Esophagus squamous epithelium (tissue), 5 donors: ENCODE results near the gene RAB37. TPM values are rescaled to one million over a fixed set of nuclear protein-coding genes. Genes with fewer than 3 reads are reported as not detected.
A peak's percentile ranks its signal among the peaks of the same experiment; 100 is the strongest.

ENCODE experiments used
- DNase-seq: peaks from one replicate; lab custom pipeline; 2025; lab: John Stamatoyannopoulos, UW
- H3K27ac ChIP-seq, 4 donors: fragments of 200-600 bp; sonication (generic); one replicate each; pipeline ENCODE4 v1.5.1; 2016 to 2019; ENCODE audit warnings: mild to moderate bottlenecking in 1 of 4
- H3K27me3 ChIP-seq, 4 donors: fragments of 200-600 bp; sonication (generic); 1 replicate in 3 of 4; 2 replicates in 1 of 4; pipeline versions ENCODE4 v1.5.1 to v1.6.0; 2017 to 2021; ENCODE audit warnings: antibody characterized with exemption in 1 of 4
- H3K36me3 ChIP-seq, 3 donors: fragments of 200-600 bp; sonication (generic); one replicate each; pipeline ENCODE4 v1.5.1; 2016 to 2019
- H3K4me1 ChIP-seq, 3 donors: fragments of 200-600 bp; sonication (generic); one replicate each; pipeline ENCODE4 v1.5.1; 2017 to 2019
- H3K4me3 ChIP-seq, 4 donors: fragments of 200-600 bp; sonication (generic); 1 replicate in 3 of 4; 2 replicates in 1 of 4; pipeline ENCODE4 v1.5.1; 2016 to 2019; ENCODE audit warnings: mild to moderate bottlenecking in 2 of 4, moderate library complexity in 1 of 4
- H3K9me3 ChIP-seq, 3 donors: fragments of 200-600 bp; sonication (generic); one replicate each; pipeline ENCODE4 v1.5.1; 2016 to 2019
- POLR2A ChIP-seq, 4 donors: fragments of 450-650 bp; IDR thresholded peaks; one replicate each; pipeline ENCODE4 v1.6.1; 2017; ENCODE audit warnings: antibody characterized with exemption in 4 of 4, mild to moderate bottlenecking in 4 of 4, moderate library complexity in 3 of 4
- WGBS, 2 donors: methylation state at CpG; one replicate each; pipeline ENCODE4 v1.1.5; 2018; 5-methylcytosine and 5-hydroxymethylcytosine counted together
- intact Hi-C: fragments of 100-400 bp; cut with DNase I; formaldehyde crosslinking; loops from one replicate; pipeline ENCODE4 v1.15.0; 2022
- total RNA-seq, 4 donors: library from RNA; depleted of rRNA; stranded (reverse); fragments of >200 nt; gene quantifications; one replicate each; pipeline ENCODE4 v1.1.0, GENCODE V29; 2016
- TF ChIP-seq, protein P1 (sequence below), 6 experiments: fragments of 450-650 bp in 4 of 6; fragments of 200-600 bp in 2 of 6; sonication (generic) in 2 of 6; IDR thresholded peaks; one replicate each; pipeline ENCODE4 v1.5.1; 2016 to 2019; ENCODE audit warnings: antibody characterized with exemption in 6 of 6, mild to moderate bottlenecking in 4 of 6, moderate library complexity in 4 of 6
- donor health status: DM: yes; HTN: yes; CAD: no.

Gene RAB37
- total RNA-seq, 4 donors from 2014 or later: 0.44 to 3.2 (median 1.6) TPM; not detected in 1

DNA sequence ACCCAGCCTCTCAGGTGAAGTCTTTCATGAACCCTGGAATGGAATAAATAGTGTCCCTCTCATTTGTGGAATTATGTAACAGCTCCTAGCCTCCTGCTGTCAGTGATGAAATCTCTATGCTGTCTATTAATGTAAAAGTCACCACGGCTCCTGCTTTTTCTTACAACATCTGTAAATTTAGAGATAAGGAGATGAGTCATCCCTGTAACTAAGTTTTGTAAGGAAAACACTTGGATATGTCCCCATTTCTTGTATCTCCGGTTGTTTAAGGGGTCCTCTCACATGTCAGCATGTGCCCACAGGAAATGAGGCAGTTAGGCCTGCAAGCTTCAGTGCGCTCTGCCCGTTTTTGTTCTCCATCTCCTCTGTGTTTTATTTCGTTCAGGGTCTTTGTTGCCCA lies 41.9 kb downstream of the RAB37 start:
- no peak for DNase-seq
- Histone ChIP-seq H3K4me1 (peaks cover 15 to 59% (median 28%) of the 10 kb centered on the region in 3 donors), H3K9me3 (no peaks in the 10 kb centered on the region), H3K27ac (peak overlapping the region in 3 of 4 donors; percentile 10 to 73 (median 31)), H3K4me3 (no peak overlapping the region), H3K36me3 (peaks cover 0 to 37% (median 4%) of the 10 kb centered on the region in 3 donors), H3K27me3 (no peaks in the 10 kb centered on the region)
- TF ChIP-seq, protein P1, sequence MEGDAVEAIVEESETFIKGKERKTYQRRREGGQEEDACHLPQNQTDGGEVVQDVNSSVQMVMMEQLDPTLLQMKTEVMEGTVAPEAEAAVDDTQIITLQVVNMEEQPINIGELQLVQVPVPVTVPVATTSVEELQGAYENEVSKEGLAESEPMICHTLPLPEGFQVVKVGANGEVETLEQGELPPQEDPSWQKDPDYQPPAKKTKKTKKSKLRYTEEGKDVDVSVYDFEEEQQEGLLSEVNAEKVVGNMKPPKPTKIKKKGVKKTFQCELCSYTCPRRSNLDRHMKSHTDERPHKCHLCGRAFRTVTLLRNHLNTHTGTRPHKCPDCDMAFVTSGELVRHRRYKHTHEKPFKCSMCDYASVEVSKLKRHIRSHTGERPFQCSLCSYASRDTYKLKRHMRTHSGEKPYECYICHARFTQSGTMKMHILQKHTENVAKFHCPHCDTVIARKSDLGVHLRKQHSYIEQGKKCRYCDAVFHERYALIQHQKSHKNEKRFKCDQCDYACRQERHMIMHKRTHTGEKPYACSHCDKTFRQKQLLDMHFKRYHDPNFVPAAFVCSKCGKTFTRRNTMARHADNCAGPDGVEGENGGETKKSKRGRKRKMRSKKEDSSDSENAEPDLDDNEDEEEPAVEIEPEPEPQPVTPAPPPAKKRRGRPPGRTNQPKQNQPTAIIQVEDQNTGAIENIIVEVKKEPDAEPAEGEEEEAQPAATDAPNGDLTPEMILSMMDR (IDR thresholded peaks at IDR 0.05): no peak
- TF ChIP-seq POLR2A (IDR thresholded peaks at IDR 0.05): no peak
- intact Hi-C loops: no loop called here
- WGBS, 2 donors: 61 to 65% methylated on average over 5 of the region's 5 CpGs

DNA sequence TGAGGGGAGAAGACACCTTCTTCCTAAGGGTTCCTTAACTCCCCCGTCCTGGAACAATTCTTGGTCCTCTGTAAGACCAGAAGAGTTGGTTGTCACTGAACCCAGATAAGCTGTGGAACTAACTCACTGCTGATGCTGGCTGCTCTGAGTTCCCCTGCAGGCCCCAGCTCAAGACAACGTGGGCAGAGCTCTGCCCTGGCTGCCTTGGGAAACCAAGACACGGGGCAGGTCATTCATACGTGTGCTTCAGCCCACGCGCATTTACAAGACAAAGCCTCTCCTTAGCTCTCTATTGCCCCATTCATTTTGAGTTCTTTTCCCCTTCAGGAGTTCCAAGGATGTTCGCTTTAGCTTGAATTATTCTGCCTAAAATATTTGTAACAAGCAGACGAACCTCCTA lies 42.4 kb downstream of the RAB37 start:
- H3K9me3 ChIP-seq: no peaks in the 10 kb centered on the region
- no peak for DNase-seq
- intact Hi-C loops: no loop called here
- H3K4me3 ChIP-seq: no peak overlapping the region
- H3K36me3 ChIP-seq: peaks cover 0 to 35% (median 4%) of the 10 kb centered on the region in 3 donors
- H3K4me1 ChIP-seq: peaks cover 15 to 53% (median 28%) of the 10 kb centered on the region in 3 donors
- TF ChIP-seq, protein P1 (IDR thresholded peaks at IDR 0.05): no peak
- H3K27ac ChIP-seq: peak overlapping the region in 3 of 4 donors; percentile 10 to 73 (median 31)
- WGBS, 2 donors: 63 to 82% methylated on average over 8 of the region's 8 CpGs
- no peaks in the 10 kb centered on the region for H3K27me3 ChIP-seq

DNA sequence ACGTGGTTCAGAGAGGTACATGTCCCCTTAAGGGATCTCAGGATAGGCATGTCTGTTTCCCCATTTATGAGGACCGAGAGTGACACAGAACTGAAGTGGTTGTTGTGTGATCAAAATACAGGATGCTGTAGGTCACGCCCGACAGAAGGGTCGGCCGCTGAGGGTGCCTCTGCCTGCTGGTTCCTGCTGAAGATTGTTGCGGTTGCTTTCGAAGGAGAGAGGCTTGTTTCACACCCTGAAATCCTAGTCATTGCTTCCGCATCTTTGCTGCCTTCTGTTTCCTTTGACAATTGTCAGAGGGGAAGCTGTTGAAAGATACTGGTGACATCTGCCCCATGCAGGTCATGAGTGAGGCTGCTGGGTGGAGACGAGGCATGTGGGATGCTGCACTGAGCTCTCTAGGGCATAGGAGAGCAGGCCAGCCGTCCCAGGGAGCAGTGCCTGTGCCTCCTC lies 42.9 kb downstream of the RAB37 start:
- TF ChIP-seq, protein P1 (IDR thresholded peaks at IDR 0.05): no peak
- TF ChIP-seq POLR2A (IDR thresholded peaks at IDR 0.05): no peak
- Histone ChIP-seq H3K27ac (peak overlapping the region in 2 of 4 donors; percentile 31 to 73), H3K9me3 (no peaks in the 10 kb centered on the region), H3K36me3 (peaks cover 0 to 37% (median 4%) of the 10 kb centered on the region in 3 donors), H3K27me3 (no peaks in the 10 kb centered on the region), H3K4me3 (no peak overlapping the region), H3K4me1 (peaks cover 15 to 49% (median 24%) of the 10 kb centered on the region in 3 donors)
- DNase-seq: no peak
- WGBS, 2 donors: 51 to 73% methylated on average over 10 to 11 of the region's 11 CpGs
- intact Hi-C loops: no loop called here

DNA sequence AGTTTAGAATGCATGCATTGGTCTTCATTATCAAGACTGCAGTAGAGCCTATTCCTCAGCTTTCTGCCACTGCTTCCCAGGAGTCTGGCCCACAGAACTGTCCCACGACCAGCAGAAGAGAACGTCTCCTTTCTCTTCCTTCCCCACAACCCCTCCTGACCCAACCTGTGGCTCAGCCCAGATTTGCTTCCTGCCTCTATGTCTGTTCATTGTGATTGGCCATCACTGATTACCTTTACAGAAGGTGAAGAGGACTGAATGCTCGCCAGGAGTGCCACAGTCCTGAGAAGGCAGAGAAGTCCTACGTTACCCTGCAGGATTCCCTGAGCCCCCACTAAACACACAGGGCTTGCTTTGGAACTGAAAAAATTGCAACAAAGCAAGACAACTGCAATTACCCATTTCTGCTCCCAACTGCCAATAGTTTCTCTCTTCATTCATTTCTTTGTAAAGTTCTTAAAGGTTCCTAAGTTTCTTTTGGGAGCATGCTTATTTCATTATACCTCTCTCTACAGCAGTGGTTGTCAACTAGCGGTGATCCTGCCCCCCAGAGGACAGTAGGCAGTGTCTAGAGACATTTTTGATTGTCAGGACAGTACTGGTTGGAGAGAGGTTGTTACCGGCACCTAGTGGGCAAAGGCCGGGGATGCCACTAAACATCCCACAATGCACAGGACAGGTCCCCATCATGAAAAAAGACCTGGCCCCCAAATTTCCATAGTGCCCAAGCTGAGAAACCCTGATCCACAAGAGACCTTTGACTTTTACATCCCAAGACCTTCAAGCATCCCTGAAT lies 43.6 kb downstream of the RAB37 start:
- 57 to 73% methylated on average over 7 of the region's 7 CpGs for WGBS, 2 donors
- H3K27me3 ChIP-seq: no peaks in the 10 kb centered on the region
- peak overlapping the region in 2 of 4 donors; percentile 31 to 73 for H3K27ac ChIP-seq
- DNase-seq: no peak
- H3K36me3 ChIP-seq: peaks cover 0 to 44% (median 4%) of the 10 kb centered on the region in 3 donors
- TF ChIP-seq, protein P1 (IDR thresholded peaks at IDR 0.05): peak in 4 of 6 experiments; percentile 8 to 44 (median 16)
- TF ChIP-seq POLR2A (IDR thresholded peaks at IDR 0.05): no peak
- H3K9me3 ChIP-seq: no peaks in the 10 kb centered on the region
- intact Hi-C loops: no loop called here
- no peak overlapping the region for H3K4me3 ChIP-seq
- peaks cover 10 to 42% (median 17%) of the 10 kb centered on the region in 3 donors for H3K4me1 ChIP-seq

DNA sequence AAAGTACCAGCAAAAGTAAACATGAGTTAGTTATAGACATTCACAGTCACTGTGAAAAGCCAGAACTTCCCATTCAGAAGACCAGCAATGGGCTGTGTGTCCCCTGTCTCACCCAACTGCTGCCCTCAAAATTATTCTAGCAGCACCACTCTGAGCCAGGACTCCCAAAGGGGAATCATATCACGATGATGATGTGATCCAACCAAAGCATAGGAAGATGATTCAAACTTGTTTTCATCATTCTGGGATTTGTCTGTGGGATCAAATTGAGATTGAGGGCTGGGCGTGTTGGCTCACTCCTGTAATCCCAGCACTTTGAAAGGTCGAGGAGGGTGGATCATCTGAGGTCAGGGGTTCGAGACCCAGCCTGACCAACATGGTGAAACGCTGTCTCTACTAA lies 45.5 kb downstream of the RAB37 start:
- TF ChIP-seq, protein P1 (IDR thresholded peaks at IDR 0.05): no peak
- no peak for TF ChIP-seq POLR2A (IDR thresholded peaks at IDR 0.05)
- Histone ChIP-seq H3K27me3 (no peaks in the 10 kb centered on the region), H3K4me3 (no peak overlapping the region), H3K27ac (no peak overlapping the region), H3K36me3 (peaks cover 0 to 54% (median 4%) of the 10 kb centered on the region in 3 donors), H3K9me3 (no peaks in the 10 kb centered on the region), H3K4me1 (peaks cover 0 to 41% (median 14%) of the 10 kb centered on the region in 3 donors)
- intact Hi-C loops: no loop called here
- DNase-seq: no peak
- WGBS, 2 donors: 88 to 89% methylated on average over 5 of the region's 5 CpGs
